Measurements from ENCODE around the gene CCNL1. TPM values are rescaled to one million over a fixed set of nuclear protein-coding genes. Genes with fewer than 3 reads are reported as not detected.

CCNL1 gene
- polyA plus RNA-seq, 1 experiment, result 145 TPM

DNA sequence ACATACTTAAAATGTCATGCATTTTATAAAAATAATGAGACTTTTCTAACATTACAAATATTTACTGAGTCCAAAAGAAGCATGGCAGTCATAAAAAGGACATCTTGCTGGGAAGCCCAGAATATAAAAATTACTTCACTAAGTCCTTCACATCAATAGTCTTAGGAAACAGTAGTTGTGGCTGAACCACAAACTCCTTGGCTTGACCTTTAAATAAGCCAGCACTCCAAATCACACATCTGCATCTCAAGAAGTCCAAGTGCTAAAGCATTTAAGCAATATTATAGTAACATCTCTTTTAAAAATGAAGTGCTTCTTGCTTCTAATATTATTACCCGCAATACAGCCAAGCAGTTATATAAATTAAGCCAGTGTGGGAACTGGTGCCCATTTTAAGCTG, 8.8 kb downstream of the CCNL1 start:
- TF ChIP-seq, protein P1, sequence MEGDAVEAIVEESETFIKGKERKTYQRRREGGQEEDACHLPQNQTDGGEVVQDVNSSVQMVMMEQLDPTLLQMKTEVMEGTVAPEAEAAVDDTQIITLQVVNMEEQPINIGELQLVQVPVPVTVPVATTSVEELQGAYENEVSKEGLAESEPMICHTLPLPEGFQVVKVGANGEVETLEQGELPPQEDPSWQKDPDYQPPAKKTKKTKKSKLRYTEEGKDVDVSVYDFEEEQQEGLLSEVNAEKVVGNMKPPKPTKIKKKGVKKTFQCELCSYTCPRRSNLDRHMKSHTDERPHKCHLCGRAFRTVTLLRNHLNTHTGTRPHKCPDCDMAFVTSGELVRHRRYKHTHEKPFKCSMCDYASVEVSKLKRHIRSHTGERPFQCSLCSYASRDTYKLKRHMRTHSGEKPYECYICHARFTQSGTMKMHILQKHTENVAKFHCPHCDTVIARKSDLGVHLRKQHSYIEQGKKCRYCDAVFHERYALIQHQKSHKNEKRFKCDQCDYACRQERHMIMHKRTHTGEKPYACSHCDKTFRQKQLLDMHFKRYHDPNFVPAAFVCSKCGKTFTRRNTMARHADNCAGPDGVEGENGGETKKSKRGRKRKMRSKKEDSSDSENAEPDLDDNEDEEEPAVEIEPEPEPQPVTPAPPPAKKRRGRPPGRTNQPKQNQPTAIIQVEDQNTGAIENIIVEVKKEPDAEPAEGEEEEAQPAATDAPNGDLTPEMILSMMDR (IDR thresholded peaks at IDR 0.05; ENCODE audit: low read depth, low read length), result no peak
- ChIA-PET CTCF (interaction anchor here (1.4 to 1.8 kb wide), 2 partner anchors 14 to 15 kb away, joined by 3 to 10 read pairs; no protein-coding TSS in a partner anchor), POLR2A (interaction anchor here (1.3 kb wide), 1 partner anchor 9 kb away, joined by 5 read pairs; the partner anchor contains the start of gene CCNL1)
- no peak for DNase-seq (ENCODE audit: low read depth, low spot score)
- no peaks in the 10 kb centered on the region for H3K9me3 ChIP-seq (ENCODE audit: control insufficient read depth, insufficient read depth, low read length)
- H3K27ac ChIP-seq (ENCODE audit: low read depth, low read length), result no peak overlapping the region
- H3K4me3 ChIP-seq (ENCODE audit: low read depth, low read length), result no peak overlapping the region
- H3K27me3 ChIP-seq (ENCODE audit: control insufficient read depth, insufficient read depth, low read length), result no peaks in the 10 kb centered on the region

DNA sequence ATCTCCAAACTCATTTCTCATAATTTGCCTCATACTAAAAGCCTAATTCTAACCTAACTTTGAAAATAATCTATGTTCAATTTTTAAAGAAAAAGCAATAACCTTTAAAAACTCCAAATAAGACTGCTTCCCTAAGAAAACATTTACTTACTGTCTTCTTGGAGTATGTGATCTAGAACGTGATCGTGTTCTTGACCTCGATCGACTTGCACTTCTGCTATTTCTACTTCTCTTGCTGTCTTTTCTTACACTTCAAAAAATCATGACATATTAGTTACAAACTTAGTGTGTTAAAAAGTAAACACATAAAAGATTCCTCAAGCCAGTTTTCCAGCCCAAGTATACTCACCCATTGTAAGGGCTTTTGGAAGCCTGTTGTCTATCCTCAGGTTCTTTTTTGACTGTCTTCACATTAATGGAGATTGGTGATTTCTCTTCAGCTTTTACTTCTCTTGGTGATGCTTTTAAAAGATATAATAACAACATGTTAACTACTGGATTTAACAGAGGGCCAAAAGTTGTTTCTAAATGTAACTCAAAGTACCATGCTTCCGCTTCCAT, 10.7 kb downstream of the CCNL1 start:
- no peaks in the 10 kb centered on the region for H3K9me3 ChIP-seq (ENCODE audit: control insufficient read depth, insufficient read depth, low read length)
- POLR2A ChIA-PET, result interaction anchor here (1.0 to 1.4 kb wide), 3 partner anchors 10 to 60 kb away, joined by 3 to 4 read pairs (median 3); no protein-coding TSS in a partner anchor
- no peak overlapping the region for H3K27ac ChIP-seq (ENCODE audit: low read depth, low read length)
- CTCF ChIA-PET, result interaction anchor here (1.3 kb wide), 1 partner anchor 12 kb away, joined by 10 read pairs; no protein-coding TSS in a partner anchor
- no peak overlapping the region for H3K4me3 ChIP-seq (ENCODE audit: low read depth, low read length)
- H3K27me3 ChIP-seq (ENCODE audit: control insufficient read depth, insufficient read depth, low read length), result no peaks in the 10 kb centered on the region
- no peak for DNase-seq (ENCODE audit: low read depth, low spot score)
- TF ChIP-seq, protein P1 (IDR thresholded peaks at IDR 0.05; ENCODE audit: low read depth, low read length), result no peak

DNA sequence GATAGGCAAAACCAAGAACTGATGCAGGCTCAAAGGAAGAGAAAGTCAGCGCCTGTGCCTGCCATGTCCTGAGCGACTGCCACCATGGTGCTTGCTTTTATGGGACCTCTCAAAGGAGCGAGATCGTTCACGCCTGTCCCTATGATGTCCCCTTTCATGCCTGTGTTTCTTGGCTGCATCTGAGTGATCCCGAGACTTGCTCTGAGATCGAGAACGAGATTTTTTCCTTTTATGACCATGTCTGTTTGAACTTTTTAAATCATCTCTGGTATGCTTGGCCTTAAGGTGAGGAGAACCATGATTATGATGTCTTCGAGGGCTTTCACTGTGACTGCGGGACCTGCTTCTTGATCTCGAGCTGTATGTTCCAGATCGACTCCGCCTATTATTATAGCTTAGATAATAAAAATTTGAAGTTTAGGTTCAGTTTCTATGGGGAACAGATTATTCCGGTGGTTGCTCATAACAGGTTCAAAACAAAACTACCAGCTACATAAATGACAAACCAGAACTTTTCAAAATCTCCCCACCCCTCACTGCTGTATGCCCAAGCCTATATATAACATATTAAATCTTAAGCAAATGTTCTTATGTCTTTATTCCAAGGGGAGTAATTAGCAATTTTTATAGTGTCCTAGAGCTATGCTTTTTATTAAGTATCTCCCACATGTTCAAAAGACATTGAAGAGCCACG, 11.6 kb downstream of the CCNL1 start:
- TF ChIP-seq, protein P1 (IDR thresholded peaks at IDR 0.05; ENCODE audit: low read depth, low read length), result no peak
- Histone ChIP-seq H3K27me3 (ENCODE audit: control insufficient read depth, insufficient read depth, low read length) (no peaks in the 10 kb centered on the region), H3K9me3 (ENCODE audit: control insufficient read depth, insufficient read depth, low read length) (no peaks in the 10 kb centered on the region), H3K27ac (ENCODE audit: low read depth, low read length) (no peak overlapping the region), H3K4me3 (ENCODE audit: low read depth, low read length) (no peak overlapping the region)
- ChIA-PET POLR2A (interaction anchor here (1.1 to 1.4 kb wide), 2 partner anchors 11 to 27 kb away, joined by 3 to 4 read pairs; no protein-coding TSS in a partner anchor), CTCF (interaction anchor here (0.7 to 1.4 kb wide), 4 partner anchors 9 to 515 kb away, joined by 3 to 10 read pairs (median 4); no protein-coding TSS in a partner anchor)
- DNase-seq (ENCODE audit: low read depth, low spot score), result no peak

DNA sequence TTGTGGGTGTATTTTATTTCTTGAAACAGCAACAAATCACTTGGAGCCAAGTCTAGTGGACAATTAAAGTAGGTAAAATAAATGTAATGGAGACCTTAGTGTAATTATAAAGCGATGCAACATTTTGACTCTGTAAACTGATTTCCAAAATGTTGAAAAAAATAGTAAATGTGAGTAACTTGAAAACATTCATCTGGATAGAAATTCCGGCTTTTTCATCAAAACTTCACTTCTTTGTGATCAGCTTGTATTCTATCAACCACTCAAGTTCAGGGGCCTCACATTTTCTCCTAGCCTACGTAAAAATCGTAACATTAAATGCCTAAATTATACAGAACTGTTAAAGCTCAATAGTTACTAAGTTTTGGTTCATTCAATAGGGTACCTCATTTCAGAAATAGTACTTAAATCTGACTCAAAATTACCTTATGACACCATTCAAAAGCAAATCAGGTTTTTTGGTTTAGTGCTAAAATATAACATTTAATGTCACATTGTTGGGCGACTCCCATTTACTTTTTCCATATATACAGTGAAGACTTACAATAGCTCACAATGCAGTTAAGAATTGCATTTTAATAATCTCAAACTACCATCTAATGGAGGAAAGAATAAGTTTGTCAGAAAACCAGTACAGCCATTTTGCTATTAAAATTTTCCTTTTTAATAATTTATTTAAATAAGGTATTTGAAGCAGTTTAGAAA, 12.7 kb downstream of the CCNL1 start:
- H3K27me3 ChIP-seq (ENCODE audit: control insufficient read depth, insufficient read depth, low read length), result no peaks in the 10 kb centered on the region
- TF ChIP-seq, protein P1 (IDR thresholded peaks at IDR 0.05; ENCODE audit: low read depth, low read length), result no peak
- DNase-seq (ENCODE audit: low read depth, low spot score), result no peak
- ChIA-PET POLR2A (no interaction called here), CTCF (interaction anchor here (1.4 to 2.6 kb wide), 2 partner anchors 8 to 10 kb away, joined by 5 to 24 read pairs; no protein-coding TSS in a partner anchor)
- H3K4me3 ChIP-seq (ENCODE audit: low read depth, low read length), result no peak overlapping the region
- H3K9me3 ChIP-seq (ENCODE audit: control insufficient read depth, insufficient read depth, low read length), result no peaks in the 10 kb centered on the region
- no peak overlapping the region for H3K27ac ChIP-seq (ENCODE audit: low read depth, low read length)
